Measurements from ENCODE around the gene ALPK3. TPM values are rescaled to one million over a fixed set of nuclear protein-coding genes. Genes with fewer than 3 reads are reported as not detected.

ALPK3 gene
- polyA plus RNA-seq, 1 experiment, result 0.06 TPM

GRCh38 chr15:84846269-84846668 is 29.1 kb downstream of the ALPK3 start:
- no peak for DNase-seq (ENCODE audit: low read depth)
- H3K36me3 ChIP-seq (ENCODE audit: control insufficient read depth, insufficient read depth, low read length), result no peaks in the 10 kb centered on the region
- no peak overlapping the region for H3K4me3 ChIP-seq (ENCODE audit: low read depth, low read length)
- TF ChIP-seq, protein P1, sequence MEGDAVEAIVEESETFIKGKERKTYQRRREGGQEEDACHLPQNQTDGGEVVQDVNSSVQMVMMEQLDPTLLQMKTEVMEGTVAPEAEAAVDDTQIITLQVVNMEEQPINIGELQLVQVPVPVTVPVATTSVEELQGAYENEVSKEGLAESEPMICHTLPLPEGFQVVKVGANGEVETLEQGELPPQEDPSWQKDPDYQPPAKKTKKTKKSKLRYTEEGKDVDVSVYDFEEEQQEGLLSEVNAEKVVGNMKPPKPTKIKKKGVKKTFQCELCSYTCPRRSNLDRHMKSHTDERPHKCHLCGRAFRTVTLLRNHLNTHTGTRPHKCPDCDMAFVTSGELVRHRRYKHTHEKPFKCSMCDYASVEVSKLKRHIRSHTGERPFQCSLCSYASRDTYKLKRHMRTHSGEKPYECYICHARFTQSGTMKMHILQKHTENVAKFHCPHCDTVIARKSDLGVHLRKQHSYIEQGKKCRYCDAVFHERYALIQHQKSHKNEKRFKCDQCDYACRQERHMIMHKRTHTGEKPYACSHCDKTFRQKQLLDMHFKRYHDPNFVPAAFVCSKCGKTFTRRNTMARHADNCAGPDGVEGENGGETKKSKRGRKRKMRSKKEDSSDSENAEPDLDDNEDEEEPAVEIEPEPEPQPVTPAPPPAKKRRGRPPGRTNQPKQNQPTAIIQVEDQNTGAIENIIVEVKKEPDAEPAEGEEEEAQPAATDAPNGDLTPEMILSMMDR (IDR thresholded peaks at IDR 0.05; ENCODE audit: insufficient read depth, low read depth, low read length), result no peak
- peaks cover 1% of the 10 kb centered on the region; the same call in 1 of the 2 replicates for H3K27me3 ChIP-seq (ENCODE audit: control insufficient read depth, insufficient read depth, low read length)
- ChIA-PET POLR2A (no interaction called here), CTCF (interaction anchor here (0.6 to 2.8 kb wide), 8 partner anchors 8 to 291 kb away, joined by 3 to 25 read pairs (median 4); no protein-coding TSS in a partner anchor)

- CTCF ChIA-PET, result interaction anchor here (1.2 kb wide), 1 partner anchor 30 kb away, joined by 5 read pairs; no protein-coding TSS in a partner anchor
- Histone ChIP-seq H3K36me3 (ENCODE audit: control insufficient read depth, insufficient read depth, low read length) (no peaks in the 10 kb centered on the region), H3K4me3 (ENCODE audit: low read depth, low read length) (no peak overlapping the region), H3K27me3 (ENCODE audit: control insufficient read depth, insufficient read depth, low read length) (peaks cover 1% of the 10 kb centered on the region; the same call in 1 of the 2 replicates)
- POLR2A ChIA-PET, result no interaction called here
- no peak for DNase-seq (ENCODE audit: low read depth)
- TF ChIP-seq, protein P1 (IDR thresholded peaks at IDR 0.05; ENCODE audit: insufficient read depth, low read depth, low read length), result no peak
These were observed 30.2 kb downstream of the ALPK3 start for GRCh38 chr15:84847382-84847781.

GRCh38 chr15:84852212-84852611 is 35.1 kb downstream of the ALPK3 start:
- CTCF ChIA-PET, result interaction anchor here (1.2 kb wide), 1 partner anchor 75 kb away, joined by 3 read pairs; no protein-coding TSS in a partner anchor
- Histone ChIP-seq H3K36me3 (ENCODE audit: control insufficient read depth, insufficient read depth, low read length) (no peaks in the 10 kb centered on the region), H3K4me3 (ENCODE audit: low read depth, low read length) (no peak overlapping the region), H3K27me3 (ENCODE audit: control insufficient read depth, insufficient read depth, low read length) (no peaks in the 10 kb centered on the region)
- no peak for DNase-seq (ENCODE audit: low read depth)
- POLR2A ChIA-PET, result interaction anchor here (0.6 kb wide), 2 partner anchors 24 to 283 kb away, joined by 3 to 6 read pairs; no protein-coding TSS in a partner anchor
- TF ChIP-seq, protein P1 (IDR thresholded peaks at IDR 0.05; ENCODE audit: insufficient read depth, low read depth, low read length), result no peak

- TF ChIP-seq, protein P1 (IDR thresholded peaks at IDR 0.05; ENCODE audit: insufficient read depth, low read depth, low read length), result no peak
- ChIA-PET CTCF (interaction anchor here (0.9 to 2.1 kb wide), 4 partner anchors 10 to 73 kb away, joined by 3 to 9 read pairs (median 4); no protein-coding TSS in a partner anchor), POLR2A (no interaction called here)
- no peak for DNase-seq (ENCODE audit: low read depth)
- no peak overlapping the region for H3K4me3 ChIP-seq (ENCODE audit: low read depth, low read length)
- H3K27me3 ChIP-seq (ENCODE audit: control insufficient read depth, insufficient read depth, low read length), result no peaks in the 10 kb centered on the region
- no peaks in the 10 kb centered on the region for H3K36me3 ChIP-seq (ENCODE audit: control insufficient read depth, insufficient read depth, low read length)
These were observed 38.0 kb downstream of the ALPK3 start for GRCh38 chr15:84855136-84855535.

DNA sequence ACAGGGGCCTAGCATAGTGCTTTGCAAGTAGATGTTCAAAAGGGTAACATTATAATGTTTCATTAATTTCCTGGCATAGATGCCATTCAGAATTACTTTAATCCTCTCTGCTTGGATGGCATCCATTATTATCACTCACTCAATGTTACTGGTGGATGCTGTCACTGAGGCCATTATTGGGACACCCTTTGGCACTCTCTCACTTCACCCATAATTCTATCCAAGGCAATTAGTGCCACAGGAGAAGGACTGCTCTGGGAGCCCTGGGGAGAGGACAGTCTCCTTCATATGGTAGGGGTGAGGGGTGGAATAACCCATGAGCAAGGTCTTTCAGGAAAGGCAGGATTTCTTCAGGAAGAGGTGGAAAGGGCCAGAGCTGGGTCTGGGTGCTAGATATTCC is 38.6 kb downstream of the ALPK3 start:
- Histone ChIP-seq H3K4me3 (ENCODE audit: low read depth, low read length) (no peak overlapping the region), H3K27me3 (ENCODE audit: control insufficient read depth, insufficient read depth, low read length) (no peaks in the 10 kb centered on the region), H3K36me3 (ENCODE audit: control insufficient read depth, insufficient read depth, low read length) (no peaks in the 10 kb centered on the region)
- CTCF ChIA-PET, result interaction anchor here (1.4 kb wide), 1 partner anchor 72 kb away, joined by 3 read pairs; no protein-coding TSS in a partner anchor
- DNase-seq (ENCODE audit: low read depth), result no peak
- POLR2A ChIA-PET, result no interaction called here
- TF ChIP-seq, protein P1 (IDR thresholded peaks at IDR 0.05; ENCODE audit: insufficient read depth, low read depth, low read length), result no peak
